Activated effector memory CD4-positive, alpha-beta T cell treated with anti-CD3 and anti-CD28 coated beads, Interleukin-2, amount 50 U/mL, for 16 hours (primary cell): ENCODE results near the gene SCNN1G.
"Not testable (repeated sequence)": the region's sequence is repeated elsewhere in the genome, so short reads cannot be mapped to it uniquely, and the experiment has no call there.

Experiments used
- DNase-seq: peaks from one replicate; pipeline ENCODE4 v3.0.0-alpha.2; 2020

The SCNN1G gene

DNA sequence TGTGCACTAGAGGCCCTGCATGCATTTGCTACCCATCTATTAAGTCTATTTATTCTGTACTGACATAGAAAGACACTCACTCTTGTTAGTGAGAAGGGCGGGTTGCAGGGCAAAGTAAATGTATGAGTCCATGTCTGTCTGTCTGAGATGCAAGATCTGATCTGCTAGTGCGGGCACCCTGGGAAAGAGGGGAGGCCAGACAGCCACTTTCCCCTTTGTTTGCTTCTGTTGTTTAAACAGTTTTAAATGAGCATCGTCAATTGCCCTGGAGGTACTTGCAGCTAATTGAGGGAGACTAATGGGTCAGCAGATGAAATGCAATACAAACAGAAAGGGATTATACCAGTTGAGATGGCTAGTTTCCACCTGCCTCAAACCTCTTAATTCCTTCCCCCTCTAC lies 24.9 kb downstream of the SCNN1G start:
- no peak for DNase-seq

DNA sequence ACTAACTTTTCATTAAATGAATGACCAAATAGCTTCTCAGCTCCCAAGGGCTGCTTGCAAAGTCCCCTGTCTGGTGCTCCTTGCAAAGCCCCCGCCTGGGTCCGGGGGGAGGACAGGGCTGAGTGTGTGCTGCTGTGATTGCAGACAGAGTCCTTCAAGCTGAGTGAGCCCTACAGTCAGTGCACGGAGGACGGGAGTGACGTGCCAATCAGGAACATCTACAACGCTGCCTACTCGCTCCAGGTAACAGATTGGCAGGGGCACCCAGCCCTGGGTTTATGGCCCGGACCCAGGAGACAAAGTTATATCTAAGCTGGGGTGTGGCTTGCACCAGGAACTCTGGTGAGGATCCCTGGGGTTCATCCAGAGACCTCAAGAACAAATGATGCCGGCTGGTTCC lies 27.1 kb downstream of the SCNN1G start:
- DNase-seq: no peak

DNA sequence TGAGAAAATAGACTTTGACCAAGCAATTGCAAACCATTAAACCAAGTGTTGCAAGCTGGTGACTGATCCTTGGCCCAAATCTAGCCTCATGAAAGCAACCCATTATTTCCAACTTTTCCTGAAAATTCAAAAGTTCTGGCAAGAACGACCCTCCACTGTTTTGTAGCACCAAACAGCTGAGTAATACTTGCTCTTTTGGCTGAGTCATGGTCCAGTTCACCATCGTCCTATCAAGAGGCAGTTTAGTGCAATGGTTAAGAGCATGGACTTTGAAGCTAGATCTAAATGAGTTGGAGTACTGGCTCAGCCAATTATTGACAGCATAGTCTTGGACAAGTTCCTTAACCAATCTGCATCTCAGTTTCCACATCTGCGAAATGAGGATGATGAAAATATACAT lies 31.3 kb downstream of the SCNN1G start:
- DNase-seq: no peak

DNA sequence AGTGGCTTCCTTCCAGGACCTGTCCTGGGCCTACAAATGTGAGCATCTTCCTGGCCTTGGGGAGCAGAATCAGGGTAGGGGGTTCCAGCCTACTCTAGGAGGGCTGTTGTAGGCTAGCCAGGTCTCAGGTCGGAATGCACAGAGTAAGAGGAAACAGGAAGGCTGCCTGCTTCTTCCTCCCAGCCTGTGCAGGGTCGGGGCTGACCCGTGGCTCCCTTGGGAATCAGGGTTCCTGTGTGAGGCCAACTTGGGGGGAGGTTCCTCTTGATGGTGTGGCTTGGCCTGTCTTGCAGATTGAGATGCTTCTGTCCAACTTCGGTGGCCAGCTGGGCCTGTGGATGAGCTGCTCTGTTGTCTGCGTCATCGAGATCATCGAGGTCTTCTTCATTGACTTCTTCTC lies 32.3 kb downstream of the SCNN1G start:
- DNase-seq: no peak

DNA sequence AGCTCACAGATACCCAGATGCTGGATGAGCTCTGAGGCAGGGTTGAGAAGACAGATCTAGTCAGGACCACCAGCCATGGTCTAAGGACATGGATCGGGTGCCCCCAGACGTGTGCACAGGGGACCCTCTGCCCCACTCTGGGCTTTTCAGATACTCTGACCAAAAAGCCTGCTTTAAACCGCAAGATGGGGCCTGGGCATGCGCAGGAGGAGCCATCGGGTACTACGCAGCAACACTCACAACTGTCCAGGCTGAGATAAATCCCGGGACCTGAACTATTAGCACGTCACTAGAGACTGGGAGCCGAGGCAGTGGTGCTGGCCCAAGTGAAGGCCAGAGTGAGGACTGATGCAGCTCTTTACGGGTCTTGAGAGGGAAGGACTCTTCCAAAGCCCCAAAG lies 32.9 kb downstream of the SCNN1G start:
- DNase-seq: no peak

DNA sequence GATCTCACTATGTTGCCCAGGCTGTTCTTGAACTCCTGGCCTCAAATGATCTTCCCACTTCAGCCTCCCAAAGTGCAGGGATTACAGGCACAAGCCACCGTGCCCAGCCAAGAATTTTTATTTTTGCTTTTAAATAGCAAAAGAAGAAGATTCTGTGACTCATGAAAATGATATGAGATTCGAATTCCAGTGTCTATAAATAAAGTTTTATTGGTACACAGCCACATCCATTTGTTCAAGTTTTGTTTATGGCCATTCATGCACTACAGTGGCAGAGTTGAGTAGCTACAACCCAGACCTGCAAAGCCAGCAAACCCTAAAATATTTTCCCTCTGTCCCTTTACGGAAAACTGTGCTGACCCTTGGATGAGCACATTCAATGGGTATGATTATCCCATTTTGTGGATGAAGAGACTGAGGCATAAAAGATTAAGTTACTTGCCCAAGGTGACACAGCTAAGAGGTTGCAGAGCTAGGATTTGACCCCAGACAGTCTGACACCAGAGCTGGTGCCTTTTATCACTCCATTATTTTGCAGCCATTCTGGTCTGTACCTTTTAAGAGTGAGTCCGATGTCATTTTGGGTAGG lies 34.2 kb downstream of the SCNN1G start:
- no peak for DNase-seq

DNA sequence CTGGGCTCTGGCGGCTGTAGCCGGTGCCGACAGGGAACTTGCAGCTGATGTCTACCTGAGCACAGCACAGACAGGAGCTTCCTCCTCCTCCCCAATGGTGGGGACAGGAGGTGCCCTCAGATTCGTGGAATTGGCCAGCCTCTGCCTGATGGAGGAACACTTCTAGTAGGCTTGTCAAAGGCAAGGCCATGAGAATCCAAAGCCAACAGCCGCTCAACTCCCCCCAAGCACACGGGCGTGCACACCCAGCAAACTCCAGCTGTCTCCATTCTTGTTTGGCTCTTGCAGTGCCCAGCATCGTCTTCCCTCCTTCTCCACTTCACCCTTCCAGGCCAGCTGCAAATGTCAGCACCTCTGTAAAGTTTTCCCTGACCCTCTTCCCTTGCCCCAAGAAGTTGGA lies 35.1 kb downstream of the SCNN1G start:
- no peak for DNase-seq

DNA sequence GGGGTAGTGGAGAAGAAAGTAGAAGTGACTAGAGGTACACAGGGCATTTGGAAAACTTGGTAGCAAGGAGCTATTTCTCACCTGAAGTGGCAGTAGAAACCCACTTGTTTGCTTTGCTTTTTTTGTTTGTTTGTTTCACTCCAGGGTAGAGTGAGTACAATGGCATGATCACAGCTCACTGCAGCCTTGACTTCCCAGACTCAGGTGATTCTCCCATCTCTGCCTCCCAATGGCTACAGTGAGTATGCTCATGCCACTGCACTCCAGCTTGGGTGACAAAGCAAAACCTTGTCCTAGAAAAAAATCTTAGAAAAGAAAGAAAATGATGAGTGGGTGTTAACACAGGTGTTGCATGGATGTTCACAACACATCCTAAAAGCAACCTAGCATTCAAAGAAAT lies 40.4 kb downstream of the SCNN1G start:
- no peak for DNase-seq

DNA sequence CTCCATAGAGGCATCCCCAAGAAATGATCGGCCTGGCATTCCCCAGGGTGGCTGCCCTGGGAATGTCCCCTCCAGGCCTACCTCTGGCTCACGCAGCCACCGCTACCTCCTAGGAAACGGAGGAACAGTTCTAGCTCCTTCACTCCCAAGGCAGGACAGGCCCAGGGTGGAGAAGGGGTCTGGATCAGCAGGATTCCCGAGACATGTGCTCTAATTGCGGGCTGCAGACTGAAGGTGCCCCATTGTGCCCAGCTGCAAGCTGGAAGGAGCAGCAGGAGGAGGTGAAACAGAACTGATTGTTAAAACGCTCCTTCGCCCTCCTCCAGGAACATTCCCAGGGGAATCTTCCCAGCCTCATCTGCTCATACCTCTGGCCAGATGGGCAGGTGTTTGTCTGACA lies 40.8 kb downstream of the SCNN1G start:
- no peak for DNase-seq

DNA sequence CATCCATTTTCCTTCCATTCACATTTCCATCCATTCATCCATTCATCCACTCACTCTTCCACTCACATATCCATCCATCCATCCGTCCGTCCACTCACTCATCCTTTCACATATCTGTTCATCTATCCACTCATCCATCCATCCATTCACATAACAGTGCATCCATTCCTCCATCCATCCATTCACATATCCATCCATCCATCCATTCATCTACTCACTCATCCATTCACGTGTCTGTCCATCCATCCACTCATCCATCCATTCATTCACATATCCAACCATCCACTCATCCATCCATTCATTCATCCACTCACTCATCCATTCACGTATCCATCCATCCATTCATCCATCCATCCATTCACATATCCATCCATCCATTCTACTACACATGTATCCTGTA lies 42.6 kb downstream of the SCNN1G start:
- DNase-seq: no peak

DNA sequence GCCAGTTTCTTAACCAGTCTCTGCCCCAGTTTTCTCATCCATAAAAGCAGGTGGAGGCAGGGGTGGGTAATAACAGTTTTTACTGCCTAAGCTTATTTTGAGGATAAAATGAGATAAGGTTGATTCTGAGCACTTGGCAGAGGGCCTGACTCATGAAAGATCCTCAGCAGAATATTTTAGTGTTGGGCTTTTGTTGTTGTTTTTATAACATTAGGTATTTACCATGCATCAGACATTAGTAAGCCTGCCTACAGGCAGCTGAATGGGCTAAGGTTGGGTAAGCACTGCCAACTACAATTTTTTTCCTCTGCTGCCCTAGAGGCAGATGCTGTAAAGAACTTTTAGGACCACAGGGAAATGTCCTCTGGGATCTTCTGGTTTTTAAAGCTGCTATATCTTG lies 43.1 kb downstream of the SCNN1G start:
- no peak for DNase-seq

DNA sequence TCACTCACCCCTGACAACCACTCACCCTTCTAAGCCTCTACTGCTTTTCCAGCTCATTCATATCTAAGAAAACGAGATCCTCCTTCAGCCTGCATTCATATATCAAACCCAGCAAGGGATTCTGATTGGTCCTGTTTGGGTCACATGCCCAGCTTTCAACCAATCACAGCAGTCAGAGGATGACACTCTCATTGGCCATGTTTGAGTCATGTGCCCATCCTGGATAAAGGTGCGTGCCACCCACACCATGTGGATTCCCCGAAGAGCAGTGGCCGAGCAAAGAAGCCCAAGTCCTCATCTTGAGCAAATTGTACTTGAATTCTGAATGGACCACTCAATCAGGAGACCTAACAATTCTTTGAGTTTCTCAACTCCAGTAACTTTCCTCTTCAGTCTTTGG lies 45.0 kb downstream of the SCNN1G start:
- no peak for DNase-seq

DNA sequence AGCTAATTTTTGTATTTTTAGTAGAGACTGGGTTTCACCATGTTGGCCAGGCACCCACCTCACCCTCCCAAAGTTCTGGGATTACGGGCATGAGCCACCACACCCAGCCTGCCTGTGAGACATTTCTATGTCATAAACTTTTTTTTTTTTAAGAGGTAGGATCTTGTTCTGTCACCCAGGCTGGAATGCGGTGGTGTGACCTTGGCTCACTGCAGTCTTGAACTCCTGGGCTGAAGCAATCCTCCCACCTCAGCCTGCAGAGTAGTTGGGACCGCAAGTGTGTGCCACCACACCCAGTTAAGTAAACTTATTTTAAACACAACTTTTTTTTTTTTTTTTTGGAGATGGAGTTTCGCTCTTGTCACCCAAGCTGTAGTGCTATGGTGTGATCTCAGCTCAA lies 47.2 kb downstream of the SCNN1G start:
- DNase-seq: no peak

DNA sequence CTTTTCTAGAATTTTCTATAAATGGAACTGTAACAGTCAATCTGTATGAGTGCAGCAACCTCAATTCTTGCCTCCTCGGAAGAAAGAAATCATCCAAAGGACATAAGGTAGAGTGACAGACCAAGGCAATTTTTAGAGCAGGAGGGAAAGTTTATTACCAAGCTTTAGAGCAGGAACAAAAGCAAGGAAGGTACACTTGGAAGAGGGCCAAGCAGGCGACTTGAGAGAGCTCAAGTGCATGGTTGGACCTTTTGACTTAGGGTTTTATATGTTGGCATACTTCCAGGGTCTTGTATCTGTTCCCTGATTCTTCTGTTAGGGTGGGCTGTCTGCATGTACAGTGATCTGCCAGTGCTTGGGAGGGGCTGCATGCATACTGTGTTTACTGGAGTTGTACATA lies 50.3 kb downstream of the SCNN1G start:
- DNase-seq: no peak

DNA sequence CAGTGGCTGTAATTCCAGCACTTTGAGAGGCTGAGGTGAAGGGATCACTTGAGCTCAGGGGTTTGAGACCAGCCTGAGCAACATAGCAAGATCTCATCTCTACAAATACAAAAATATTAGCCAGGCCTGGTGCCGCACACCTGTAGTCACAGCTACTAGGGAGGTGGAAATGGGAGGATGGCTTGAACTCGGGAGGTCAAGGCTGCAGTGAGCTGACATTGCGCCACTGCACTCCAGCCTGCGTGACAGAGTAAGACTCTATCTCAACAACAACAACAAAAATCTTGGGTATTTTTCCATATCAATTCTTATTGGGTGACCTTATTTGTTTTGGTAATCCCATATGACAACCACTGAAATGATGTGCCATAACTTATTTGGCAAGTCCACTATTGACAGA lies 52.6 kb downstream of the SCNN1G start:
- DNase-seq: no peak

DNA sequence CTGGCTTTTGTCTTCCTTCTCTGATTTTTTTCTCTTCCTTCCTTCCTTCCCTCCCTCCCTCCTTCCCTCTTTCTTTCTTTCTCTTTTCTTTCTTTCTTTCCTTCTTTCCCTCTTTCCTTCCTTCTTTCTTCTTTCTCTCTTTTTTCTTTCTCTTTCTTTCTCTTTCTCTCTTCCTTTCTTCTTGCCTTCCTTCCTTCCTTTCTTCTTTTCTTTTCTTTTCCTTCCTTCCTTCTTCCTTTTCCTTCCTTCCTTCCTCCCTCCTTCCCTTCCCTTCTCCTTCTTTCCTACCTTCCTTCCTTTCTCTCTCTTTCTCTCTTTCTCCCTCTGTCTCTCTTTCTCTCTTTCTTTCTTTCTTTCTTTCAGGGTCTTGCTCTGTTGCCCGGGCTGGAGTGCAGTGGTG lies 54.4 kb downstream of the SCNN1G start:
- DNase-seq: no peak

DNA sequence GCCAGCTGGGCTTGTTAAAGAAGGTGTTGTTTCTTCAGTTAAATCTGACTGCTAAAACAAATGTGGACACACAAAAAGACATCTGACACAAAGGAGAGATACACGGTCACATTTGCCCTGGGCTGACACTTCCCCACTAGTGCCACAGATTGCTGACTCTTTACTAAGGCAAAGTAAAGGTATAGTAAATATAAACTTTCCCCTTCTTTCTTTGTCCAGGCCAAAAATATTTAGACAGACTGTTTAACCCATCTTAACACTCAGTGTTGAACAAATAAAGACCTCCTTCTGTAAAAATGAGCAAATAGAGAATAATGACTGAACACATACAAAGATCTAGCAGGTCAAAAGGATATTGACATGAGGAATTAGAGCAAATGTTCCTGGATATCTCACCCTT lies 58.4 kb downstream of the SCNN1G start:
- no peak for DNase-seq

DNA sequence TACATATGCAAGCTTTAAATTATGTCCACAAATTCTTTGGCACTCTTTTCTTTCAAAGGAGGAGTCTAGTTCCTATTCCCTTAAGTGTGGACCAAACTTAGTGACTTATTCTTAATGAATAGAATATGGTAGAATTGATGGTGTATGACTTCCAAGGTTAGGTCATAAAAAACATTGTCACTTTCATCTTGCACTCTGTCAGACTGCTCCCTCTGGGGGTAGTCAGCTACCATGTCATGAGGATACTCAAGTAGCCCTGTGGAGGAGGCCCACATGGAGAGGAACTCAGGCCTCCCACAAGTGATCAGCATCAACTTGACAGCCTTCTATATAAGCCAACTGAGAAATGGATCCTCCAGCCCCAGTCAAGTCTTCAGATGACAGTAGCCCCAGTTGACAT lies 61.6 kb downstream of the SCNN1G start:
- DNase-seq: no peak

DNA sequence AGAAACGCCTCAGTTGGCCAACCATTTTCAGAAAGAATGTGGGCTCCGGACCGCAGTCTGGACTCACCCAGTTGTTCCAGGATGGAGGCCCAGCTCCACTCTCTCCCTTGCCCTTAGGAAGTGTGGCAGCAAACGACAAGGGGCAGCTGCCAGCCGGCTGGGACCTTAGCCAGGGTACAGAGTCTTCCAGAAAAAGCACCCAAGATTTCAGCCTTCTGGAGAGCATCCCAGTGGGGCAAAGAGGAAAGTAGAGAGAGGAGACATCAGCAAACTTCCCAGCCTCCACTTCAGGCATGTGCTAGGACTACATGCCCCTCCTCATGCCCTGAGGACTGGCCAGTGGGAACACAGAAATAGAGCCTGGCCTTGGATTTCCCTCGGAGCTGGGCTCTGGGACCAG lies 62.7 kb downstream of the SCNN1G start:
- DNase-seq: no peak

DNA sequence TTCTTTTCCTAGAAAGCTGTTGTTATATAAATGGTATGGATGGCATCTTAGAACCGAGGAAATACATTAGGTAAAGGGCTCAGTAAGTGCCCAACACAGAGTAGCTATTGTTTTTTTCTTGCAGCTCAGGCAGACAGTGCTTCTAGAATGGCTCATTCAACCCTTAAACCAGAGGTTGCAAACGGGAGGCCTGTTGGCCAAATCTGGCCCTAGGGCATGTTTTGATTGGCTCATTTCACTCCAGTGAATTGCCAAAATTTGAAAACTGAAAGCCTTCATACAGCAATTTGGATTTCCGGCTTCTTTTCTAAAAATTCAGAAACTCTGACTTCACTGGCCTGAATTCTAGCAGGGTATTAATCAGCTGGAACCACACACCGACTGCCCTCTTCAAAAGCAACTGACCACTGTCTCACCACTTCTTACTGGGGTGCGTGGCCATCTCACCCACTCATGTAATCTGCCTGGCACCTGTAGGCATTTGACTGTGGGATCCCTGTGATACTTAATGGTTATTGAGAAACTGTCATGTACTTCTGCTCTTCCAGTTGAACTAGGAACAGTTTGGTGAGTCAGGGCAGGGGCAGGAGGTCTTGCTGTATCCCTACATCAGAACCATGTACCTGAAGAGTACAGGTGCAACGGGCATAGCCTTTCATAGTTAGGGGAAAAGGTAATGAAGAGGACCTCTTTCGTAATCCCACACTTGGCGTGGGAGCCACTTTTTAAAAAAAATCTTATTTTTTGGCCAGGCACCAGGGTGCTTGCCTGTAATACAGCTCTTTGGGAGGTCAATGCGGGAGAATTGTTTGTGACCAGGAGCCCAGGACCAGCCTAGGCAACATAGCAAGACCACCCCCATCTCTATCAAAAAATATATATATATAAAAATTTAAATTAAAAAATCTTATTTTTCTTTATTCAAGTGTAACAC lies 66.0 kb downstream of the SCNN1G start:
- DNase-seq: no peak

DNA sequence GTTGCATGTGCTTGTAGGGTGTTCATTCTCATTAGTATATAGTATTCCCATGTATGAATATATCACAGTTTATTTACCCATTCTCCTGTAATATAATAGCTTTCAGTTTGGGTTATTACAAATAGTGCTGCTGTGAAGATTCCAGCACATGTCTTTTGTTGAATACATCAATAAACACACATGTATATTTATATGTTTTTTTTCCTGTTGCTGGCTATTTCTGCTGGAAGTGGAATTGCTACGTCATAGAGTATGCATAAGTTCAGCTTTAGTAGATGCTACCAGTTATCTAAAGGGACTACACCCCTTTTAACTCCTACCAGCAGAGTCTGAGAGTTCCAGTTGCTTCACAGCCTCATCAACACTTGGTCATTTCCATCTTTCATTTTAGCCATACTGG lies 67.3 kb downstream of the SCNN1G start:
- DNase-seq: no peak

DNA sequence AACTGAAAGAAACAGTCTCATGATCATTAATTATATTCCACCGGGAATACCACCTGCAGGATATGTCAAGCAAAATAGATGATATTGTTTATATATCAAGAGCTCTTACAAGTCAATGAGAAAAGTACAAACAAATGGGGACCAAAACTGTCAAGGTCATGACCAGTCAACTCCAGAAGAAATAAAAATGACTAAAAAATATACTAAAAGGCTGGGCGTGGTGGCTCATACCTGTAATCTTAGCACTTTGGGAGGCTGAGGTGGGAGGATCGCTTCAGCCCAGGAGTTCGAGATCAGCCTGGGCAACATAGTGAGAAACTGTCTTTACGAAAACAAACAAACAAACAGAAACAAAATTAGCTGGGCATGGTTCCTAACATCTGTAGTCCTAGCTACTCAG lies 69.8 kb downstream of the SCNN1G start:
- DNase-seq: no peak

DNA sequence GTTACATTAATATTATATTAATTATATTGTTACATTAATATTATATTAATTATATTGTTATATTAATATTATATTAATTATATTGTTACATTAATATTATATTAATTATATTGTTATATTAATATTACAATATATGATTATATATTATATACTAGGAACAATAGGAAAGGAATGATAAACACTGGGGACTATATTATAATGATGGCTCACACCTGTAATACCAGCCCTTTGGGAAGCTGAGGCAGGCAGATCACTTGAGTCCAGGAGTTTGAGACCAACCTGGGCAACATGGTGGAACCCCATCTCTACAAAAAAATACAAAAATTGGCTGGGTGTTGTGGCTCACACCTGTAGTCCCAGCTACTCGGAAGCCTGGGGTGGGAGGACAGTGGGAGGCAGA lies 71.1 kb downstream of the SCNN1G start:
- not testable (repeated sequence) for DNase-seq

DNA sequence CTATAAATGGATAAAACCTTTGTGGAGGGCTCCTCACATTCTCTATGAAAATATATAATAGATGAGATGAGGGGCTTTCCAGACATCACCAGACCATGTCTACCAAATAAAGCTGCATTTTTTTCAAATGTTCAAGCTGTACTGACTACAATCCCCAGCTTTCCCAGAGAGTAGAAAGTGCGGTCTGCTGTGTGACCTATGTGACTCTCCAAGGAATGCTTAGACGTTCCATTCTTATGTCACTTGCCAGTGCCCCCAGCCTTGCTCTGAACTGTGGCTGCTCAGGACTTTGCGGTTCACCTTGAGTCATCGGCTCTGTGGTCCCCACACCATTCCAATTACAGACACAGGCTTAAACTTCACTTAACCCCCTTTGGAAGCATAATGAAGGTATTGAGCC lies 71.8 kb downstream of the SCNN1G start:
- no peak for DNase-seq

DNA sequence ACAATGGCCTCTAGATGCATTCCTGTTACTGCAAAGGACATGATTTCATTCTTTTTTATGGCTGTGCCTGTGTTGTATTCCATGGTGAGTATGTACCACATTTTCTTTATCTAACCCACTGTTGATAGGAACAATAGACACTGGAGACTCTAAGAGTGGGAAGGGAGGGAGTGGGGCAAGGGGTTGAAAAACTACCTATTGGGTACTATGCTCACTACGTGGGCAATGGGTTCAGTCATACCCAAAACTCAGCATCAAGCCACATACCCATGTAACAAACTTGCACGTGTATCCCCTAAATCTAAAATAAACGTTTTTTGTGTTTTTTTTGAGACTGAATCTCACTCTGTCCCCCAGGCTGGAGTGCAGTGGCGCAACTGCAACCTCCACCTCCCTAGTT lies 72.5 kb downstream of the SCNN1G start:
- no peak for DNase-seq
